ENCODE measurements around the gene NEURL4.

The NEURL4 gene

GRCh38 chr17:7321466-7321865 is 7.7 kb downstream of the NEURL4 start:
- DNase-seq, result no peak

GRCh38 chr17:7318121-7318860 is 10.8 kb downstream of the NEURL4 start:
- DNase-seq, result no peak

GRCh38 chr17:7317161-7317803 is 11.9 kb downstream of the NEURL4 start:
- no peak for DNase-seq

GRCh38 chr17:7315570-7316235 is 13.4 kb downstream of the NEURL4 start:
- no peak for DNase-seq

- peak; percentile 94 for DNase-seq
Measured at GRCh38 chr17:7314719-7315569, 14.2 kb downstream of the NEURL4 start, which contains the start of gene GPS2. TSS of gene GPS2 (minus strand) at chr17:7315360. CDS start at chr17:7315052, 308 bp downstream.

GRCh38 chr17:7313890-7314718 is 15.0 kb downstream of the NEURL4 start:
- no peak for DNase-seq

GRCh38 chr17:7313088-7313889 is 15.8 kb downstream of the NEURL4 start:
- DNase-seq, result no peak

GRCh38 chr17:7312432-7313087 is 16.6 kb downstream of the NEURL4 start:
- DNase-seq, result no peak

GRCh38 chr17:7311110-7311705 is 17.9 kb downstream of the NEURL4 start:
- DNase-seq, result no peak

- no peak for DNase-seq
Measured at GRCh38 chr17:7309628-7310027, 19.5 kb downstream of the NEURL4 start.

GRCh38 chr17:7308625-7309433 is 20.3 kb downstream of the NEURL4 start:
- peak; percentile 74 for DNase-seq

- peak; percentile 46 for DNase-seq
Measured at GRCh38 chr17:7307686-7308624, 21.2 kb downstream of the NEURL4 start.

GRCh38 chr17:7306911-7307685 is 22.0 kb downstream of the NEURL4 start, which contains the start of gene EIF5A:
TSS of gene EIF5A (plus strand) at chr17:7307628. CDS start at chr17:7309636, 2,008 bp downstream.
- peak; percentile 100 for DNase-seq

- no peak for DNase-seq
Measured at GRCh38 chr17:7304179-7304578, 25.0 kb downstream of the NEURL4 start.

GRCh38 chr17:7296189-7296861 is 32.8 kb downstream of the NEURL4 start:
- peak; percentile 74 for DNase-seq
